GM21619 (cell line): ENCODE data around the gene AATF.
A peak's percentile ranks its signal among the peaks of the same experiment; 100 is the strongest.
"Not testable (repeated sequence)": the region's sequence is repeated elsewhere in the genome, so short reads cannot be mapped to it uniquely, and the experiment has no call there.

ENCODE experiments used
- ATAC-seq: cut with Tn5 transposase; IDR thresholded peaks from one replicate; pipeline ENCODE4 v1.9.1; 2021; ENCODE audit not compliant: unreplicated experiment

Gene AATF

DNA sequence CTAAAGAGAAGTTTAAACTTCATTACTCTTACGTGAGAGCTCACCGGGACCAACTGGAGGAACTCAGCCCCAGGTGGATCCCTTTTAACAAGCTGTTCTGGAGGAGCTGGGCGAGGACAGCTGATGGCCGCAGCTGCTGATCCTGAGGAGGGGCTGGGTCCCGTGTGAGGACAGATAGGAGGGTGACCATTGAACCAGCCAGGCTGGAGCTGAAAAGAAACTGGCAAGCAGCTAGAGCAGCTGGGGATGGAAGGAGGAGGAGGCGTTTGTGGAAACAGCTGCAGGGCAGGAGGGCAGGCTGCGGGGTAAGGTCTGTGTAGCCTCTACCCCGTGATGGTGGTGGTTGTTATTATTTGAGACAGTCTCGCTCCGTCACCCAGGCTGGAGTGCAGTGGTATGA, 119.5 kb downstream of the AATF start:
- no peak for ATAC-seq

DNA sequence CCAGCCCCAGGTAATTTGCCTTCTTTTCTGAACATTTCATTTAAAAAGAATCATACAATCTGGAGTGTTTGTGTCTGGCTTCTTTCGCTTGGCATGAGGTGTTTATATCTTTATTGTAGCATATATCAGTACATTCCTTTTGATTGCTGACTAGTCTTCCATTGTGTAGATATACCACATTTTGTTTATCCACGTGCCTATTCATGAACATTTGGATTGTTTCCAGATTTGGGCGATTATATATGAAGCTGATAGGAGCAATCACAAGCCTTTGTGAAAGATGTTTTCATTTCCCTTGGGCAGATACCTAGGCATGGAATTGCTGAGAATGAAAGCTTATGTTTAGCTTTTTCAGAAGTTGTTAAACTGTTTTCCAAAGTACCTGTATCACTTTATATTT, 120.3 kb downstream of the AATF start:
- no peak for ATAC-seq

DNA sequence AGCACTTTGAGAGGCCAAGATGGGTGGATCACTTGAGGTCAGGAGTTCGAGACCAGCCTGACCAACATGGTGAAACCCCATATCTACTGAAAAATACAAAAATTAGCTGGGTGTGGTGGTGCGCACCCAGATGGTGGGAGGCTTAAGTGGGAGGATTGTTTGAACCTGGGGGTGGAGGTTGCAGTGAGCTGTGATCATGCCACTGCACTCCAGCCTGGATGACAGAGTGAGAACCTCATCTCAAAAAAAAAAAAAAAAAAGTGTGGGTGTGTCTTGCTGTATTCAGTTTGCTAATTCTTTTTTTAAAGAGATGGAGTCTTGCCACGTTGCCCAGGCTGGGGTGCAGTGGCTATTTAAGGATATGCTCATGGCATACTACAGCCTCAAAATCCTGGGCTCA, 124.7 kb downstream of the AATF start:
- ATAC-seq, result not testable (repeated sequence)

DNA sequence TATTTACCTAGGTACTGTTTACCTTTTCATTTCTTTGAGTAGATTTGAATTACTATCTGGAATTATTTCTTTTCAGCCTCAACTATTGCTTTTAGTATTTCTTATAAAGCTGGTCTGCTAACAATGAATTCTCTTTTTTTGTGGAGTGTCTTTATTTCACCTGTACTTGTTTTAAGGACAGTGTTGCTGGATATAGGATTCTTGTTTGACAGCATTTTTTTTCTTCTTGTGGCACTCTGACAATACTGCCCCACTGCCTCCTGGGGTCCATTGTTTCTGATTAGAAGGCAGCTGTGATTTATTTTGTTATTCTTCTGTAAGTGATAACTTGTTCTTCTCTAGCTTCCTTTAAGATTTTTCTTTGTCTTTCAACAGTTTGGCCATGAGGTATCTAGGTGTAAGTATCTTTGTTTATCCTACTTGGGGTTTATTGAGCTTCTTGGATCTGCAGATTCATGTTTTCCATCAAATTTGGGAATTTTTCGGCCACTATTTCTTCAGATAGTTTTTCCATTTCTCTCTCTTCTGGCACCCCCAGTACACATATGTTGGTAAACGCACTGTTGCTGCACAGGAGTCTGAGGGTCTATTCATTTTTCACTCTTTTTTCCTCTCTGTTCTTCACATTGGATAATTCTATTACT, 130.4 kb downstream of the AATF start:
- no peak for ATAC-seq

DNA sequence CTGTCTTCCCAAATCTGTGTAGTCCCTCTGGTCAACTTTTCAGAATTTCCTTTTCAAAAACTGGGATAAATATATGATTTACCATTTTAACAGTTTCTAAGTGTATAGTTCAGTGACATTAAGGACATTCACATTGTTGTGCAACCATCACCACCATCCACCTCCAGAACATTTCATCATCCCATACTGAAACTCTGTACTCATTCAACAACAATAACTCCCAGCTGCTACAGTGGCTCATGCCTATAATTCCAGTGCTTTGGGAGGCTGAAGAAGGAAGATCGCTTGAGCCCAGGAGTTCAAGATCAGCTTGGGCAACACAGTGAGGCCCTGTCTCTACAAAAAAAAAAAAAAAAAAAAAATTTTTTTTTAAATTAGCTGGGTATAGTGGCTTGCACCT, 131.0 kb downstream of the AATF start:
- no peak for ATAC-seq

DNA sequence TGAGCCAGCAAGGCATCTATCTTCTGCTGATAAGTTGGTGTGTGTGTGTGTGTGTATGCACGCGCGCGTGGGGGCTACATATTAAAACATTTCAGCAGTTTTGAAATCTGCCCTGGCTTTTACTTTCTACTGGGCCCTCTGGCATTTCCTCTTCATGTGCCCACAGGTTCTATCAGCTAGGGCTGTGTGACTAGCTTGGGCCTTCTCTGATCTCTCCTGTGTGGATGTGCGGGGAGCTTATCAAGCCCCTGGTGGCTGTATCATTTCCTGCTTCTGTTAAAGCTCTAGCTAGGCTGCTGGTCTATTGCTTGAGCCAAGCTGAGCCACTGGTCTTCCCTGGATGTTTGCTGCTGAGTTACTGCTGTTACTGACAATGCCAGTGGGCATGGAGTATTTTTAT, 132.5 kb downstream of the AATF start:
- ATAC-seq, result no peak

DNA sequence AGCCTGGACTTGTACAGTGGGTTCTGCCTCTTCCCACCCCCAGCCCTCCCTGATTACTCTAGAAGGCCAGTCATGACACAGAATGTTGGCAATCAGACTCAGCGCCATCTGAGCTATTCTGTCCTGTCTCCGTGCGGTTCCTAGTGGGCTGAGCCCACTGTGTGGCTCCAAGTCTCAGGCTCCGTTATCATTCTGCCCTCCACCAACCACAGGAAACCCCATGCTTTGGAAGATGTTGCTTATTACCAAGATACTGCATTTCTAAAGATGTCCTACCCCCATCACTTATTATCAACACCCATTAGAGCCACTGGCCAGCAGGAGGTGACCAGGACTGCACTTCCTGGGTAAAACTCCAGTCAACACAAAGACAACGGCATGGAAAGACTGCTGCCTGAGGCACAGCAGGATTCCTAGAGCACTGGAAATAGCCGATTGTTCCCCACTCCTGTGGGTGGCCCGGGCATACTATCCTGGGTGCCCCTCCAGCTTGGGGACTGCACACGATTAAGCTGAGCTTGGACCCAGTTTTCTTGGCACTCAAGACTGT, 133.6 kb downstream of the AATF start:
- ATAC-seq, result no peak

DNA sequence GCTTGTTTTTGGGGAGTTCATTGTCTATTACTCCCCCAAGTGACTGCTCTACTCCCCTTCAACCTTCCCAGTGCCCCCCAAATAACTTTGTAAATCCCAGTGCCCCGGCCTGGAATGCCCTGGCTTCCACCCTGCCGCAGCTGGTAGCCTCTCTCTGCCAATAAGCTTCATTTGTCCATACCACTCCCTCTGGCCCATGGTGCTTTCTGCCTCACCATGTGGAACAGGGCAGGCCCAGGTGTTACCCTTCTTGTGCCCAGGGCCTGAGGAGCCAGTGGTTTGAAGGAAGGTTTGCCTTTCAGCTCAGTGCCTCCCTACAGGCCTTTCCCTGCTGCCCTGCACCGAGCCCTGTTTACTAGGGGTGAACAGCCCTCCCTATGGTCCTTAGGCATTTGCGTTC, 134.2 kb downstream of the AATF start:
- no peak for ATAC-seq

DNA sequence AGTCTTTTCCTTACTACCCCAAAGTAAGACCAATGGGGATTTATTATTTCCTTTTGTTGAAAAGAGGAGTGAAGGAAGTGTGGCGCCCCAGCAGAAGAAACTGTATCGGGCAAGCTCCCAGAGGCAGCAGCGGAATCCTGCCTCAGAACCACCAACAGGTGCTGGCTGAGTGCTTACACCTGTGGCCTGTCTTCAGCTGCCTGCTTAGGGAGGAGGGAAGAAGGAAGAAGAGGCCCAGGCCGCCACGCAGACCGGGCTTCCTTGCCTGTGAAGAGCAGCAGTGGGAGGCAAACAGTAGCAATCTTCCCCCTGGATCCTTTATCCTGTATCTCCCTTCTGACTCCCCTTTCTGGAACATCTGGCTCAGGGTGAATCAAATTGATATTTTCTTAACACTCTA, 134.7 kb downstream of the AATF start:
- ATAC-seq, result no peak

DNA sequence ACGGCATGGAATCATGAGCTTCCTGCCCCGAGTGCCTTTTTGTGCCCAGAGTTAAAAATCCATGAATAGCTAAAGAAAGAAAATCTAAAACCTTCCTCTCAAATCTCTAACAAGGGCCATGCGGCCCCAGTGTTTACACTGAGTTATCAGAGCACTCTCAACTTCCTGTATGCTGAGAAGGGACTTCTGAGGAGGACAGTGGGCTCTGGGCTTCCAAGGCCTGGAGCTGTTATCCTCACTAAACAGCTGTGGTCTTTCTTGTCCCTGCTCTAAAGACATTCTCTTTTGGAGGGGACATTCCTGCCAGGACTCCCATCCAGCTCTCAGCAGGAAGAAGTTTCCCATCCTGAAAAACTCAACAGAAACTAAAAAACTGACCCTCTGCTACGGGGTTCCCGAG, 135.6 kb downstream of the AATF start:
- no peak for ATAC-seq

DNA sequence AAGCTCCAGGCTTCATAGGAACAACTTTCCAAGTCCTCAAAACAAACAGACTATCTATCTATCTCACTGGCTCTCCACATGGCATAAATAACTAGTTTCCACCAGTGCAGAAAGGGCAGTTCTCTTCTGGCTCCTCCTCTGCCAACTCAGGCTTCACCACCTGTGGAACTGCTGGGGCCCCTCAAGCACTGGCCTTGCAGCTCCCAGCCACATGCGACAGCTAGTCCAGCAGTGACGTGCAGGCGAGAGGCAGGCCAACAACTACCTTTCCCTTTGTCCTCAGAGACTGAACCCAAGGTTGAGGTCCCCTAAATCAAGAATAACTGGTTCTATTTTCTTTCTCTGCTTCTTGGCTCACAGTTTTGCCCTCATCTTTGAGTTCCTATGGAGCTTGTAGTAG, 137.6 kb downstream of the AATF start:
- no peak for ATAC-seq

DNA sequence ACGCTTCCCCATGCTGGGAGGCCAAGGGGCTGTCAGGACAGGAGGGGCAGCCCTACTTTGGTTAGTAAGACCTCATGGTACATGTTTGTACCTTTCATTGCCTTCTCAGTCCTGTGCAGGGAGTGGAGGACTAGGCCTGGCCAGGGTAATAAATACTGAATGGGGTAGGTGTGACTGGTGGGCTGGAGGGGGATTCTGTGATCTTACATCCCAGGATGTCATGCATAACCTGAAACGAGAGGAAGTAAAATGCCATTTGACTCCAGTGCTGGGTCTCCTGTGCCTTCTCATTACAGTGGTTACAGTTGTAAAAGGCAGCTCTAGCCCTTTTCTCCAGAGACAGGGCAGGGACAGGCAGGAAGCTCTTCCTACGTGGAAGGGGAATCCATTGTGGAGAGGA, 138.2 kb downstream of the AATF start:
- ATAC-seq, result no peak

DNA sequence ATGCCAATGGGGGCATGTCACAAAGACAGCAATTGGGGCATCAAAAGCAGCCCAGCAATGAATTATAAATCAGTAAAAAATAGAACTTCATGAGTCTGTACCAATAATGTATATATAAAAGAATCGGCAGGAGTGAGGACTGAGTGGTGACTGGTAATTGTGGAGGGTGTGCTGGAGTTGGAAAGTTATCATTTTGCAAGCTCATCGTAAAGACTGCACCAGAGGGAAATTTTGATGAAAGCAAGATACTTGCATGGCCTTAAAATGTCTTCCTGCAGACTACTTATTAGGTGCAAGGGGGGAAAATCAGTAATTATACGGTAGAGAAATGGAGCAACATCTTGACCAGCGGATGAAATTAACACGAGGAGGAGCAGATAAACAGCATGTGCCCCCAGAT, 138.9 kb downstream of the AATF start:
- no peak for ATAC-seq

DNA sequence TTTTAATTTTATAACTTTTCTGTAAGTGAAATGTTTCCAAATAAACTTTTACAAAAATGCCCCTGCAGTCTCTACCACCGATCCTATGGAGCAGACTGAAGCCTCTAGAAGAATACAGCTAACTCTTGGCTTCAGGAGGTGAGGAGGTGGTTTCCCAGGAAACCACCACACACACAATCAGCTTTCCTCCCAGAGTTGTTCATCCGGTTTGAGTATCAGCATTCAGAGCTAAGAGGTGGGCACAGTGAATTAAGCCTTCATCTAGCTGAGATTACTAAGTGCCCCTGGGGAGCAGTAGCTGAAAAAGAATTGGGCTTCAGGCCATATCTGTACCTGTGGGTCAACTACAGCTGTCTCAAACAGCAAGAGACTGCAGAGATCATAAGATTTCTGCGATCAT, 139.7 kb downstream of the AATF start:
- ATAC-seq, result no peak

DNA sequence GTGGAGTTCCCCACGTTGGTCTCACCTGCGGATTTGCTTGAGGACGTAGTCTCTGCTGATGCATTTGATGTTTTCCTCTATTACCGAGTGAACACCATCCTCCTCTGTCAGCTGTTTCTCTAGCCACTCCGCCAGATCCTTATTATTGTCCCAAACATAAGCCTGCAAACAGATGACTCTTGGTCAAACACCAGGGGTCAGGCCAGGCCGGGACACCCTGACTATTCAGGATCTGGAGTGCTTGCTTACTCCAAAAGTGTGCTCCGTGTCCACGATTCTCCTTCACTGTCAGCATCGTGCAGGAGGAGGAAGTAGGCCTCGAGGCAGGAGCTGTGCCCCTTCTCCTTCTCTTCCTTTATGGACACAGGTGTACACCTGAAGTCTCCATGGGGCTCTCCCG, 140.2 kb downstream of the AATF start:
- ATAC-seq, result no peak

DNA sequence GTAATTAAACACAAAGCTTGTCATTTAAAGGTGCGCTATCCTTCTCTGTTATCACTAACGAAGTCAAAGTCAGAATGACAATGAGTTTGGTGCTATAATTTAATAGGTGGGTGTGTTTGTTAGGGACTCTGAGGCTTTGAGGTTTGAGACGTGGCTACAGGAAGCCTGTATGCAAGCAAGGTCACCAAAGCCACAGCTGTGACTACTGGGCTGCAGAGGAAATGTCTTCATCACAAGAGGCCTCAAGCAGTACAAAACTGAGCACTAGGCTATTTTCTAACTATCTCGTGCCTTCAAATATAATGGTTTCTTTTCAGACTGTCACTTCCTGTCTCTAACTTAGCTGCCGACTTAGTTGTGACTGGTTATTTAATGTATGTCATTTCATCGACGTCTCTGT, 141.2 kb downstream of the AATF start:
- ATAC-seq, result peak; percentile 63

DNA sequence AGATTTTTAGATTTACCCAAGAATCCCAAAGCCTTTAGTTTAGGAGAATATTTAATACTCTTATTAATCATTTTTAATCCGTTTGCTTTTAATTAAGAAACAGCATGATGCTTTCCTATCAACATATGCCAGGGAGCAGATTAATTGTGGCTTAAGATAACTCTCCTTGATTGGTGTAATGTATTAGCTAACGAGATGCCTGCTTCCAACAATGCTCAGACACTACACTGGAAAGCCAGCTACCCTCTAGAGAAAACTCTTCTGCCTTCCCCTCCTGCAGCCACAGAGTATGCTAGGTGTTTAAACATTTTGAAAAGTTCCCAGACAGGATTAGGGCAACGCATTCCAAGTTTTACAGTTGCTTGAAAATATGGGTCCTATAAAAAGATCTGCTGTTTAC, 142.2 kb downstream of the AATF start:
- ATAC-seq, result no peak

DNA sequence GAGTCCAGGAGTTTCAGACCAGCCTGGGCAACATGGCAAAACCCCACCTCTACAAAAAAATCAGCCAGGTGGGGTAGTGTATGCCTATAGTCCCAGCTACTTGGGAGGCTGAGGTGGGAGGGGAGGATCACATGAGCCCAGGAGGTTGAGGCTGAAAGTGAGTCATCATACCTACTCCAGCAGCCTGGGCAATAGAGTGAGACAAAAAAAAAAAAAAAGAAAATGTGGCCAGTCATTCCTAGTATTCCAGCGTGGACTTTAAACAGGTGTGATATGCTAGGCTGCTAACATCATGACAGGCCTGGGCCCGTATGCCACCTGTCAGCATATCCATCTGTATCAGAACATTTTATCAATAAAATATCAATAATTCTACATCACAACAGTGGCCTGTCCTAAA, 143.3 kb downstream of the AATF start:
- no peak for ATAC-seq

DNA sequence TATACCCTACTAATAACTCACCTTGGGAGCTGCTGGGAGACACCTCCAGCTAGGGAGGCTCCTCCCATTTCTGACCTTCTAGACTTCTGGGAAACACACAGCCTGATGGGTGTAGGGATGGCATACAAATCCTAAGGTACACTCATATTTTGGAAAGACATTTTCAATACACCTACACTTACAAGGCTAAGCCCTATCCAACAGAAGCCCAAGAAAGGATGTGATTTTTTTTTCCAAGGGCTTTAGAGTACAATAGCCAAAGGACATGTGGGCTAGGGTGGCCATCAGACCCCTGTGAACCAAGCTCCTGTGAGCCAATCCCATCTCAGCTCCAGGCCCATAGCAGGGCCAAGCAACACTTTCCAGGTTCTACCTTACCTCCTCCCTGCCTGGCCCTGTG, 143.9 kb downstream of the AATF start:
- ATAC-seq, result no peak

DNA sequence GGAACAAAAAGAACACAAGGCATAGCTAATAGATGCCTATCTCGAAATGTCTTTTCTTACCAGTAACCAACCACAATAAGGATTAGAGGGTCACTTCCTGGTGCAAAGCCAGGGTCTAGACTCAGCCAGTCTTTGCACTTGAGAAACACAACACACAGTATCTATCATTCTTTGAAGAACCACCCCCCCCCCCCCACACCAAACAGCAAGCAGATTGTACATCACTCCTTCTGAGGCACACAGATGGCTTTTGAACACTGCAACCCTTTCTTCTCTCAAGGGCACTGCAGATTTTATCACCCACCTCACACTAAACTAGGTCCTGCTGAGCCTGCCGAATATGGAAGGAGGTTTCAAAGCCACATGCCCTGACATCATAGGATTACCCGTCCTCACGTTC, 145.6 kb downstream of the AATF start:
- ATAC-seq, result no peak

DNA sequence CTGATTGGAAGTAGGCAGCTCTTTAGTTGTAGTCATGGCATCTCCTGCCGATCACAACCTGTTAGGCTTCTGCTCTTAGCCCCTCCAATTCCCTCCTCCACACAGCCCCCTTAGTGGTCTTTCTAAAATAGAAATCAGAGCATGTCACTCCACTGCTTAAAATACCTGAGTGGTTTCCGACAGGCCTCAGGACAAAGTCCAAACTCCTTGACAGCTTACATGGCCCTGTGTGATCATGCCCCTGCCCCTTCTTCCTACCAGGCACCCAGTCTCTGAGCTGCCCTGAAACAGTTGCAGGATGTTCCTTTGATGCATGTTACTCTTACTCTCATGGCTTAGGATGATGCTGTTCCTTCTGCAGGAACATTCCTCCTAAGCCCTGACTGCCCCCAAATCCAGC, 147.3 kb downstream of the AATF start:
- no peak for ATAC-seq

DNA sequence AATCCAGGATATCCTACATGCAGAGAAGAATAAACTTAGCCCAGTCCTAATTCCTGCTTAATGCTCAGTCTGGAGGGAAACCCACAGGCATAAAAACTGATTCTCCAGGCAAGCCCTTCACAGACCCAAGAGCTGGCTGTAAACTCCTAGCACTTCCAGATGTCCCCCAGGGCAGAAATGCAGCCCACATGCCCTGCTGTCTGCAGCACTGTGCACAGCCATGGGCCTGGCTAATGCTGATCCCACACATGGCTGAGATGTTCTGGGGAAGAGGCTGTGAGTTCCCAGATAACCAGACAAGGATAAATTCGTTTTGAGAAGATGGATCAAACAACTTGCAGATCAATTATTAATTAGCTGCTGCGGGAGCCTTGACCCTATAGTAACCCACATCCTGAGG, 148.4 kb downstream of the AATF start:
- ATAC-seq, result no peak

DNA sequence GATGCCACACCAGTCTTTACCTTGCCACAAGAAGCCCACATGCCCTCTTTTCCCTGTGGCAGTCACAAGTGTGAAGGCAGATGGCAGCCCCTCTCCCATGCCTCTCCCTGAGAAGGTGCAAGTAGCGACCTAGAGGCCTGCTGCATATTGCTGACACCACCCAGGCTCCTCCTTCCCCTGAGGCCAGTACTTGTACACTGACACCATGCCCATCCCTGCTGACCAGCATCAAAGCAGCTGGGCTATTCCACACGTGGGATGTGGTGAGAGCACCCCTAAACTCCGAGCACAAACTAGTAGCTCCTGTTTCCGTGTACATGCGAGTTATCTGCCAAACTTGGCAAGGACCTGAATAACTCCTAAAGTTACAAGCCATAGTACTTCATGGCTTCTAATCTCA, 149.4 kb downstream of the AATF start:
- ATAC-seq, result no peak
